Effector CD8-positive, alpha-beta T cell (primary cell): ENCODE data around the gene LHPP.

Experiments used
- DNase-seq: peaks from one replicate; lab custom pipeline; 2025; lab: John Stamatoyannopoulos, UW

The LHPP gene

GRCh38 chr10:124644771-124645415 lies 183.3 kb downstream of the LHPP start:
- no peak for DNase-seq

DNA sequence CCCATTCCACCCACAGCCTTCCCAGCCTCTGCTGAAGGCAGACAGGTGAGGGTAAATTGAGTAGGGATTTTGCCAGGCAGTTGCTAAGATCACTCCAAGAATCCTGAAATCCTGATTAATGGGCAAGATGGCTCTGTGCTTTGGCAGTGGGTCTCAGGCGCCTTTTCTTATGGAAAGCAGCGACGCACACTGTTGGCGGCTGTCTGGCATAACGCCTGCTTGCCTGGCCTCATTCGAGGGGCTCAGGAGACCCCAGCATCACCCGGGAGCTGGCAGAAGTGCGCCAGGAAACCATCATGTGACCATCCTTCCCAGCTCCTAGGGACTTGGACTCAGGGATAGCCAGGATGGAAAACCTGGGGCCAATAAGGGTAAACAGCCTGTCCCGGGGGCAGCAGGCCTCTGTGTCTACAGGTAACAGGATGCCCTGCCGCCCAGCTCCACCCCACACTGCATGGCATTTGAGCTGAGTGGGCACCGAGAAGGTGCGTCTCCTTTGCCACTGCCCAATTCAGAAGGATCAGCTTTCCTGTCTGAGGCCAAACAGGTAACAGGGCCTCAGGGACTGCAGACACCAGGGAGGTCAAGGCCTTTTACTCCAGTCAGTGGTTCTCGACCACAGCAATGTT lies 184.0 kb downstream of the LHPP start:
- no peak for DNase-seq

- no peak for DNase-seq
Measured at GRCh38 chr10:124646483-124647352, 185.1 kb downstream of the LHPP start.

- DNase-seq, result no peak
Measured at GRCh38 chr10:124647421-124648130, 186.0 kb downstream of the LHPP start.

- no peak for DNase-seq
Measured at GRCh38 chr10:124648131-124648475, 186.5 kb downstream of the LHPP start.

DNA sequence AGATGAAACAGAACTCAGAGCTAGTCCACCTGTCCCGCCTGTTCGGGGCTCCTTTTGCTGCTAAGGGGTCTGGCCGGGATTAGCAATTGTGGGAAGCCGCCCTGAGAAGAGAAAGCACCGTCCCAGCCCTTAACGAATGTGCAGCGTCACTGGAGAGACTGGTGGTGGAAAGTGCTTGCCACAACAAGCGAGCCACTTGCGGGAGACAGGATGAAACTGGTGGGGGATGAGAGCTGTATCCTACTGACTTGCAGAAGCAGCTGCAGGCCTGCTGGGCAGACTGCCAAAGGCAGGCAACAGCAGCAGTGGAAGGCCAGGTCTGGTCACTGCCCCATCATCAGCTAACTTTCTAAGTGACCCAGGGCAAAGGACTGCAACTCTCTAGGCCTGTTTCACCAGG lies 187.1 kb downstream of the LHPP start:
- DNase-seq, result no peak

DNA sequence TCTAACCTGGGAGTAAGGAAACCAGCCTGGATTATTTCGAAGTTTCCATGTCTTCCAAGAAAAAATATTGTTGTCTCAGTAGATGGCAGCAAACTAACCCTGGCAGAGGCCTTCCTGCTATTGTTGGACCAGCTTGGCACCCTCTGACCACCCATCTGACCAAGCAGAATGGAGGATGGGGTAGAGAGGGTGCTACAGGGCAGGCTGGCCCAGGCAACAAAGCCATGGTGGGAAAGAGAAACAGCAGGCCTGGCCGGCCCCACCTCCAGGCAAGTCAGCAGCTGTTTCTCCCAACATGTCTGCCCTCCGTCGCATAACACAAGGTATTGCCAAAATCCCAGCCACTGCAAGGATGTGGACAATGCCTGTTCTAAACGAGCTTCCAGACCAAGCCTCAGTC lies 187.6 kb downstream of the LHPP start:
- DNase-seq, result no peak

GRCh38 chr10:124650263-124650662 lies 188.6 kb downstream of the LHPP start:
- no peak for DNase-seq

- DNase-seq, result peak; percentile 27
Measured at GRCh38 chr10:124650820-124651401, 189.3 kb downstream of the LHPP start.

- no peak for DNase-seq
Measured at GRCh38 chr10:124651402-124651891, 189.8 kb downstream of the LHPP start.

DNA sequence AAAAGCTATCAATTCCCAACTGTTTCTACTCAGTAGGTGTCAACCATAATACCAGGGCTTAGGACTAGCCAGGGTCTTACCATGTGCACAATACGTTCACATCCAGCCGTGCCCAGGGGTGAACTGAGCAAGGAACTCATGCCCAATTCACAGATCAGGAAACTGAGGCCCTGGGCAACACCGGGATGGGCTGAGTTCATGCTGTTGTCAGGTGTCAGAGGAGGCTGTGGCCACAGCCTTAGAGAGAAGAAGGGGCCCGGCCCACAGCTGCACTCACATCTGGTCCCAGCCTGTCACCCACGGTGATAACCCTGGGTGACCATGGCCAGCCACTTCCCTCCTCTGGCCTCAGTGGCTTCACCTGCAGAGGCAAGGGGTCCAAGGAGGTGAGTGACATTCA lies 190.6 kb downstream of the LHPP start:
- DNase-seq, result no peak

DNA sequence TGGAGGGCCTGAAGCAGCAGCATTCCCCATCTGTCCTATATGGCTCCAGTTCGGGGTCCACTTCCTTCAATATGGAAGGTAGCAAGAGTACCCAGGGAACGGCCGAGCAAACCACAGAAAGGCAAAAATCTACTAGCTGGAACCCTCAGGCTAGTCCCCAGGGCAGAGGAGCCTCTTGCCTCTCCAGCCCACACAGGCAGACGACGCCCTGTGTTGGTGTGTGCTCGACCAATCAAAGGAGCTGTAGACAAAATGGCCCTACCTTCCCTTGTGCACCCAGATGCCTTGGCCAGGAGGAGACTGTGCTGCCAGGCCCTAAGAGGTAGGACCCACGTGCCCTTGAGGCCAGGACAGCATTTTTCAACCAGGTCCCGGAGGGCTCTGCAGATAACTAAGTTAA lies 191.1 kb downstream of the LHPP start:
- no peak for DNase-seq

- no peak for DNase-seq
Measured at GRCh38 chr10:124653311-124653710, 191.7 kb downstream of the LHPP start.

- DNase-seq, result no peak
Measured at GRCh38 chr10:124653811-124654651, 192.4 kb downstream of the LHPP start.

GRCh38 chr10:124654686-124655085 lies 193.1 kb downstream of the LHPP start:
- no peak for DNase-seq

GRCh38 chr10:124655191-124656112 lies 193.8 kb downstream of the LHPP start:
- DNase-seq, result no peak

DNA sequence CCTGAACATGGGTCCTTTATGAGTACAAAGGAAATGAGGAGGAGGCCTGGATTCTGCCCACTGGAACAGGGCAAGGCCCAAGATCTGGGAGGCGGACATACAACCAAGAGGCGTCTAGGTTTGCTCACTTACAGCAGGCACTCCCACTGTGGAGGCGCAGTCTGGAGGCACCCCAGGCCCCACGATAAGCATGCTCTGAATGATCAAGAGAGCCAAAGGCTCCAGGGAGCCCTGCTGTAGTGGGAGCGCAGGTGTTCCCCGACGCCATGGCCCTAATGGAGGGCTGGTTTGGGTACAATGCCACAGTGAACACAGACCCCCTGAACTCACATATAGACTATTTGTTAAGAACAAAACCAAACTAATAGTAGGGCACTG lies 194.5 kb downstream of the LHPP start:
- DNase-seq, result no peak

- no peak for DNase-seq
Measured at GRCh38 chr10:124656541-124656940, 194.9 kb downstream of the LHPP start.

- no peak for DNase-seq
Measured at GRCh38 chr10:124657806-124658205, 196.2 kb downstream of the LHPP start.
